Fibroblast of peridontal ligament (primary cell): ENCODE measurements around the gene NCAM1.

Experiments
- DNase-seq: peaks from one replicate; pipeline ENCODE4 v3.0.0-alpha.2; 2010; ENCODE audit errors: extremely low read depth

The NCAM1 gene

DNA sequence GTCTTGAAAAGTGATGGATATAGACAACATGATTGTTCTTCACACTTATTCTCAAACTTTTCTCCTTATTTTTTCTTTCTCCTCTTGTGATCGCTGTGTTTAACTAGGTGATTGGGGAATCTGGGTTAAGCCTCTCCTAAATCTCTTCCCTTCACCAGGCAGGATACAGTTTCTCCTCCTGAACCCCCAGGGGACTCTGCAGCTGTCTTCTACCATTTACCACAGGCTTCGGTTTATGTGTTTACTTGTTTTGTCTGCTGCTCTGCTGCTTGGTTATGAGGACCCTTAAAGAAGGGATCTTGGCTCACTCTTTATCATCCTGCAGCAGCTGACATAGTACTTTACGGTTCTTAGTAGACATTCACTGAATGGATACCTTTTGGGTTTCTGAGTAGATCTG is 124.2 kb downstream of the NCAM1 start:
- no peak for DNase-seq

- DNase-seq: no peak
These were observed 126.5 kb downstream of the NCAM1 start for GRCh38 chr11:113087706-113088105.

DNA sequence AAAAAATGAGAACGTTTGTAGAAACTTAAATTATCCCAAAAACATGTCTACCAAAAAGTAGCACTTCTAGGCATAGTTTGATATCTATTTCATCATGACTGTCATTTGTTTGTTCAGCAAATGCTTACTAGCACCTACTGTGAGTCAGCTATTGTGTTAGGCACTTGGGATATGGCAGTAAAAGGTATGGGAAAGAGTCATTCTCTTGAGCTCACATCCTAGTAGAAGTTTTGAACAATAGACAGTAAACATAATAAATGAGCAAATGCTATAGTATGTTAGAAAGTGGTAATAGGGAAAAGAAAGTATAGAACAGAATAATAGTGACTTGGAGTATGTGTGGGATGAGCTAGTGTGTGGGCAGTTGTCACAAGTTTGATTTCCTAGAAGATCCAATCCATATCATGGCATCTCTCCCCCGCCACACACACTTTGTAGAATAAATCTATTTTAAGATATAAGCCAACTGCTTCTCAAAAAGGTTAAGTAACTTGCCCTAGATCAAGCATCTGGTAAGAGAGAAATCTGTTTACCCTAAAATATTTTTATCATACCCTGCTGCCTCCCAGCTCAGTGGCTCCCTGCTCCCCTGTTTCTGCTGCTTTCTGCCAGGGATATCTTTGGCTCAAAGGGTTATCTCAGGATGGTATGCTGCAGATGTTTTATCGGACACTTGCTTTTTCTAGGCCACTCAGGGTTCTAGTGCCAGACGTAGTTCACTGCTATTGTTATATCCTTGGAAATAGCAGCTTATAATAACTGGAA is 129.7 kb downstream of the NCAM1 start:
- no peak for DNase-seq

GRCh38 chr11:113091481-113091780 is 130.2 kb downstream of the NCAM1 start:
- DNase-seq: no peak

- no peak for DNase-seq
These were observed 135.4 kb downstream of the NCAM1 start for GRCh38 chr11:113096648-113097047.

GRCh38 chr11:113103932-113104690 is 142.9 kb downstream of the NCAM1 start:
- no peak for DNase-seq

- no peak for DNase-seq
These were observed 143.6 kb downstream of the NCAM1 start for GRCh38 chr11:113104691-113105251.

DNA sequence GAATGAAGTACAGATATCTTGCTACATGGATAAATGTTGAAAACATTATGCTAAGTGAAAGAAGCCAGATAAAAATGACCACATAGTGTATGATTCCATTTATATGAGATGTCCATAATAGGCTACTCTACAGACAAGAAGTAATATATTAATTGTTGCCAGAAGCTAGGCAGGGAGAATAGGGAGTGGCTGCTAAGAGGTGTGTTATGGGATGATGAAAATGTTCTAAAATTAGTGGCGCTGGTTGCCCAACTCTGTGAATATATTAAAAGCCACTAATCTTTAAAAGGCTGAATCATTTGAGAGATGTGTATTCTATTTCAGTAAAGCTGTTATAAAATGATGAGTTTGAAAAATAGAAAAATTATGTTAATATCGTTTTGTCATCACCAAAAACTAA is 144.4 kb downstream of the NCAM1 start:
- DNase-seq: no peak

DNA sequence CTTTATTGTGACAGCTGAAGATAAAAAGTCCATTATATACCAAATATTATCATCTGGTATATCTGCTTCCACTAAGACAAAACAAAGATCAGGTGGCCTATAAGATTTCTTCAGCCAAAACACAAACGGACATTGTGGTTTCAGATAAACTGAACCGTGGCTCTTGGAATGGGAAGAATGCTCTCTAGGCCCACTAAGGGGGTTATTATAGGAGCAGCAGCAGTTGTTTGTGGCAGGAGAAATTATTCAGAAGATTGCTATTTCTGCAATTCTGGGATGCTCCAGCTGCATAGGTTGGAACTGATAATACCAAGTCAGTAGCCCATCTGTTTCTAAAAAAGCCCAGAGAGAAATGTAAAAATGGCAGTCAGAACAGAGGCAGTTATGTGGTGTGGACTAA is 145.3 kb downstream of the NCAM1 start:
- DNase-seq: peak; percentile 3

DNA sequence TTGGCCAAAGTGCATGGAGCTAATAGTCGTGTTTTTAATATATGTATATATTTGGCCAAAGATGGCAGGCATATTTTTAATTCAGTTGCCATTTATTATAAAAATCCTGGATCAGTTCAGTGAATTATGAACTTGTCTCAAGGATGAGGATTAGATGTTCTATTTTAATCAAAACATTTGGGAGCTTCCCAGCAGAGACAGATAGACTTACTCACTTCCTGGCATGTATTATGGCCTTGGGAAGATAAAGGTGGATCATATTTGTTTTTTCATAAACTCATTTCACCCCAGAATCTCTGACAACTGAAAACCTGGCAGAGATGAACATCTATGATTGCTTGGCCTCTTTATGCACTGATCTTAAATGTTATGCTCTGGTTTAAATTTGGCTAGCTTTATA is 148.8 kb downstream of the NCAM1 start:
- no peak for DNase-seq

DNA sequence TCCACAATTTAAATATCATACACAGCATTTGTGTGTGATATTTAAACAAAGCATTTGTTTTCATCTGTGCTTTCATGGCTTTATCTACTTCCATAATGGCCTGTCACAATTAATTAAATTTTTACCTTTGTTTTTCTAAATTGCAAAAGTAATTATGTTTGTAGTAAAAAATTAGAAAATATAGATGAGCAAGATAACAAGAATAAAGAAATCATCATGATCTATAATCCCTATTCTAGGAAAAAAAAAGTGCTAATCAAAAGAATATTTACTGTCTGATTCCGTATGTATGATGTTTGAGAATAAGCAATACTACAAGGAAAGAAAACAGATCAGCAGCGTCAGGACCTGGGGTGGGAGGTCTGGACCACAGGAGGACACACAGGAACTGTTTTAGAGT is 149.9 kb downstream of the NCAM1 start:
- DNase-seq: no peak

GRCh38 chr11:113112307-113112706 is 151.1 kb downstream of the NCAM1 start:
- DNase-seq: no peak

DNA sequence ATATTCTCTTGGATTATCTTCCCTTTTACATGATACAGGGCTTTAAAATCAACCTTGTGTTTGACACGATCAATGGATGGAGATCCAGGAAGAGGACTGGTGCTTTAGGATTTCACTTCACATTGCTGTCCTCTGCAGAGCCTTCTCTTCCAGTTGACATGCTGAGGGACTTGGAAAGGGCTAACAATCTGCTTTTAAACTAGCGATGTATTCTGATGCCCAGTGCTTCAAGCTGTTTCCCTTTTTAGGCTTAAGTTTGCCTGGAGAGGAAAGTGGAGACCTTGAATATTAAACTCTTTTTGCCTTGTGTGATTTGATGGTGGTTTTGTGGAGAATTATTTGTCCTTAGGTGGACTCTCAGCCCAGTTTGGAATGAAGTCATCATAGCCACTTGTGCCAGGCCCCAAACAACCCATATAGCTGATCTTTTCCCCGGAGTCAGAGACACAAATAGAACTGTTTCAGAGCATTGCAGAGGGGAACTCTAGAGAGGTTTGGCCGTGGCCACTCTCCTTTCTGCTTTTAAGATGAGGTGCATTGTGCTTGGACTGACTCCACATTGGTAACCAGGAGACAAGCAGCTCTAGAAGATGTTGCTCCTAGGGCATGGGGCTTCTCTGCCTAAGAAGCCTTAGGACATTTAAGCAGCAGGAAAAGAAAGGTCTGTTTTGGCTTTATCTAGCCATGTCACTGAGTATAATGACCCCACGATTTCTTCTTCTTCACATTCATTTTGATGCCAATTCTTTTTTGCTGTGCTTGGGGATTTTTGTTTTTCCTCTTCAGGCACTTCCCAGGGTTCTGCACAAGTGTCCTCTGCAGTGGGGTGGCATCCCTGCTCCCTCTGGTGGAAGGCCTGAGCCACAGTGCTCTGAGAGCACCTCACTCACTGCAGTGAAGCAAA is 152.8 kb downstream of the NCAM1 start:
- peak; percentile 44 for DNase-seq

GRCh38 chr11:113114705-113115027 is 153.4 kb downstream of the NCAM1 start:
- DNase-seq: no peak

- DNase-seq: no peak
These were observed 156.9 kb downstream of the NCAM1 start for GRCh38 chr11:113118104-113118503.

GRCh38 chr11:113119074-113119473 is 157.9 kb downstream of the NCAM1 start:
- DNase-seq: no peak

DNA sequence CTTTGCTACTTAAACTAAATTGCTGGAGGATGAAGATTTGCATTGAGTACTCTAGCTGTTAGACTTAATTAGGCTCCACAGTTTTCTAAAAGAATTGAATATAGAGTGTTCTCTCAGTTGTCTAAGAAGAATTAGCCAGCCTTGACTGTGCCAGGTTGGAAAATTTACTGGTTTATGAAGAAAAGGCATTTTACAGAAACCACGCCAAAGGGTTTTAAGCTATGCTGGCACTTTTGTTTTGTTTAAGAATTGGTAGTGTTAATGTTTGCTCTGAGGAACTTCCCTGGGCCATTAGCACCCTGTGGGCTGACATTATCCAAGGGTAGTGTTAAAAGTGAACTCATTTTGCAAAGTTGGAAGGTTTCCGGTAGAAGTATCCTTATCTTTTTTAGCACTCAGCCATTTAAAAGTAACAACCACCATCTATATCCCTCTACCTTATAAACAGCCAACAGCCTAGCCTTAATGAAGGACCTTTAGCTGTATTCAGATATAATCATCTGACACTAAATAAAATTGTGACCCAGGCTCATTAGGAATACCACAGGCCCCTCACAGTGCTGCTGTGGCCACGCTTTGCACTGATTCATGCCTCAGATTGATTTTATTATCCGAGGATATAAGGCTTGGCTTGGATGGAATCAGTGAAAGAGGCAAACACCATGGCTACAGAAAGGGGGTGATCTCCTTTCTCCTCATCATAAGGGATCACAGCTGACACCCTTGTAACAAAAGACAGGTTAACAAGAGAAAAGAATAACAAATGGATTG is 158.9 kb downstream of the NCAM1 start:
- DNase-seq: no peak

GRCh38 chr11:113121746-113122145 is 160.5 kb downstream of the NCAM1 start:
- DNase-seq: no peak

- DNase-seq: no peak
These were observed 162.8 kb downstream of the NCAM1 start for GRCh38 chr11:113124006-113124405.

- no peak for DNase-seq
These were observed 163.4 kb downstream of the NCAM1 start for GRCh38 chr11:113124578-113124977.

GRCh38 chr11:113129261-113129992 is 168.2 kb downstream of the NCAM1 start:
- no peak for DNase-seq
